ENCODE results near the gene MYL9.

- no peak for TF ChIP-seq POLR2A (IDR thresholded peaks at IDR 0.05)
- TF ChIP-seq POLR2AphosphoS5 (IDR thresholded peaks at IDR 0.05), result no peak
Measured at GRCh38 chr20:36507746-36508145, 33.6 kb upstream of the MYL9 start.

All from transverse colon (tissue), 3 donors.